Stimulated activated CD8-positive, alpha-beta memory T cell treated with anti-CD3 and anti-CD28 coated beads, Interleukin-7, amount 100 ng/mL, for 48 hours (primary cell): ENCODE measurements around the gene CAMTA1.

Source experiments
- DNase-seq, 2 donors: peaks; one replicate each; pipeline ENCODE4 v3.0.0-alpha.2; 2020; ENCODE audit warnings: low read depth in 1 of 2; ENCODE audit errors: extremely low read depth in 1 of 2

Gene CAMTA1

DNA sequence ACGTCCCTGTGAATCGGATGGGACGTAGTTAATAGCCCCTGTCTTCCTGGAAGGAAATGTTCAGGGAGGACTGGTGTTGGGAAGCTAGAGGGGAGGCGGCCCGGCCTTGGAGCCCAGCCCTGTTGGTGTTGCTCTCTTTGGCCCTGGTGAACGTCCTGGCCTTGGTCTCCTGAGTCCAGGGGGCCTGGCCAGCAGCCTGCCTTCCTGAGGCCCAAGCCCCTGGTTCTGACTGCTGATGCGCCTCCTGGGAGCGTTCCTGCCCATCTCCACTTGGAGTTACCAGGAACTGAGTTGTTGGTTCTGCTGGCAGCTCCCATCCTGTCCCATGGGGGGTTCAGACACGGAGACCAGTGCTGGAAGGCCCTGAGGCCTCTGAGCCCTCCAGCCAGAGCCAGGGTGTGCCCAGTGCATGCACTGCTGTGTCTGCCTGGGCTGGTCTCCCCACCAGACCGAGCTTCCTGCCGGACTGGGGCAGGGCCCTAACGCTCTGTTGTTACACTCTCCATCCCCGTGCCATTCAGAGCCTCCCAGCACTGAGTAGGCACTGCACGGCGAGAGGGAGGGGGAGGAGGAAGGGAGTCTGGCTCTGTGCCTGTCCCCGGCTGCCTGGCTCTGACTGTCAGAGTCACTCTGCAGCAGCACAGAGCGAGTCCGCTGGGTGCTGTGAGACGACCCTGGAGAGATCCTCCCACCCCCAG lies 603.4 kb downstream of the CAMTA1 start:
- no peak for DNase-seq

DNA sequence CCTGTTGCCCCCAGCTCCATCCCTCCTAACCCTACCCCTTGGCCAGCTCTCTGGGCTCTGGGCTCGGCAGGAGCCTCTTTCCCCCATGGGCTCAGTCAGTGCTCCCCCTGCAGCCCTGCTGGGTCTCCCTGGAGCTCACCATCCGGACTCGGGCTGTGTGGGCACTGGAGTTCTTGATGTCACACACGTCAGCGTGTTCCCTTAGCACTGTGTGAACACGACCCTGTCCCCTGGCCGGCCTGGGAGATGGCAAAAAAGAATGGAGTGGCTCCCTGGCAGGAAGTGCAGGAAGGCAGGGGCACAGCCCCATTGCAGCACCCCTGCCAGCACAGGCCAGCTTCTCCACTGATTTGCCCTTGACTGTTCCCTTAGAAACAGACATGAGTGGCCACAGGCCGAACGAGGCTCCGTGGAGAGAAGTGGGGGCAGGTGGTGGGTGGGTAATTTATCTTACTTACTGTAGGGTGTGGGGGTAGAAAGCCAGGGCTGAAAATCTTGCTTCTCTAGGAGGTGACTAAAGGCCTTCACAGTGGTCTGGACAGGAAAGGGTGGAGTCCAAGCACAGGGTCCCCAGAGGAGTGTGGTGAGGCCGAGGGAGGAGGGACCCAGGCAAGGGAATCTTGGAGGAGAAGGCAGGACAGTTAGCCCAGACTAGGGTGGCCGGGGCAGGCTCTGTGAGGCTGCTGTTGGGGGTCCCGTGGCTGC lies 604.1 kb downstream of the CAMTA1 start:
- DNase-seq: no peak

- DNase-seq: no peak
These were observed 604.8 kb downstream of the CAMTA1 start for GRCh38 chr1:7389906-7390603.

- DNase-seq: no peak
These were observed 605.3 kb downstream of the CAMTA1 start for GRCh38 chr1:7390604-7391000.

DNA sequence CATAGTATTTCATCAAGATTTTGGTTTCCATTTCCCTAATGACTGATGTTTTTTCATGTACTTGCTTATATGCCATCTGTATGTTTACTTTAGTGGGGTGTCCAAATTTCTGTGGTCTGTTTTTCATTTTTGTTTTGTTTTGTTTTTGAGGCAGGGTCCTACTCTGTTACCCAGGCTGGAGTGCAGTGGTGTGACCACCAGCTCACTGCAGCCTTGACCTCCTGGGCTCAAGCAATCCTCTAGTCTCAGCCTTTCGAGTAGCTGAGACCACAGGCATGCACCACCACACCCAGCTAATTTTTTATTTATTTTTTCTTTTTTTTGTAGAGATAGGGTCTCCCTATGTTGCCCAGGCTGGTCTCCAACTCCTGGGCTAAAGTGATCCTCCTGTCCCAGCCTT lies 607.9 kb downstream of the CAMTA1 start:
- no peak for DNase-seq

DNA sequence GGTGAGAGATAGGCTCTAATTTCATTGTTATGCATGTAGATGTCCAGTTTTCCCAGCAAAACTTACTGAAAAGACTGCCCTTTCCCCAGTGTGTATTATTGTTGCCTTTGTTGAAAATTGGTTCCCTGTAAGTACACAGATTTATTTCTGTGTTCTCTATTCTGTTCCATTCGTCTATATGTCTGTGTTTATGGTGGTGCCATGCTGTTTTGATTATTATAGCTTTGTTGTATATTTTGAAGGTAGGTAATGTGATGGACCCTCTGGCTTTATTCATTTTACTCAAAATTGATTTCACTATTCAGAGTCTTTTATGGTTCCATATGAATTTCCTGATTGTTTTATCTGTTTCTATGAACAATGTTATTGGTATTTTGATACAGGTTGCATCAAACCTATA lies 610.0 kb downstream of the CAMTA1 start:
- DNase-seq: no peak

DNA sequence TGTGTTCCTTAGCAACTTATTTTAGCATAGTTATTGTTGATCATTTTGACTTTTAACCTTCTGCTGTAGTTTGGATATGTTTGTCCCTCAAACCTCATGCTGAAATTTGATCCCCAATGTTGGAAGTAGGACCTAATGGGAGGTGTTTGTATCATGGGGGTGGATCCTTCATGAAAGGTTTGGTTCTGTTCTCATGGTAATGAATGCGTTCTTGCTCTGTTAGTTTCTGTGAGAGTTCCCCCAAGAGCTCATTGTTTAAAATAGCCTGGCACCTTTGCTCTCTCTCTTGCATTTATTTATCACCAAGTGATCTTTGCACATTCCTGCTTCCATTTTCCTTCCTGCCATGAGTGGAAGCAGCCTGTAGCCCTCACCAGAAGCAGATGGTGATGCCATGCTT lies 613.7 kb downstream of the CAMTA1 start:
- no peak for DNase-seq

- no peak for DNase-seq
These were observed 614.4 kb downstream of the CAMTA1 start for GRCh38 chr1:7399514-7400125.

- no peak for DNase-seq
These were observed 615.3 kb downstream of the CAMTA1 start for GRCh38 chr1:7400566-7400965.

- no peak for DNase-seq
These were observed 616.7 kb downstream of the CAMTA1 start for GRCh38 chr1:7401814-7402547.

DNA sequence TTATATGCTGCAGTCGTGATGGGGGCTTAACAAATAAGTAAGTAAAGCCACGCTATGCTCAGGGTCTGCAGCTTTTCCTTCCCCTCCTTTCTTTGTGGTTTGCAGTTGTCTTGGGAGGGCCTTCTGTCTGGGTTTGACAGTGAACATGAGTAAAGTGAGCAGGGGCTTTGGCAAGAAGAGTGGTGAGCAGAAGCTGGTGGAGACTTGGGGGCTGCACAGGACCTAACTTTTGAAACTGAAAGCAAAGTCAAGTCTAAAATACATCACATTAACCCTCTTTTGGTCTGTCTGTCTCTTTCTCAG lies 617.2 kb downstream of the CAMTA1 start:
- no peak for DNase-seq

DNA sequence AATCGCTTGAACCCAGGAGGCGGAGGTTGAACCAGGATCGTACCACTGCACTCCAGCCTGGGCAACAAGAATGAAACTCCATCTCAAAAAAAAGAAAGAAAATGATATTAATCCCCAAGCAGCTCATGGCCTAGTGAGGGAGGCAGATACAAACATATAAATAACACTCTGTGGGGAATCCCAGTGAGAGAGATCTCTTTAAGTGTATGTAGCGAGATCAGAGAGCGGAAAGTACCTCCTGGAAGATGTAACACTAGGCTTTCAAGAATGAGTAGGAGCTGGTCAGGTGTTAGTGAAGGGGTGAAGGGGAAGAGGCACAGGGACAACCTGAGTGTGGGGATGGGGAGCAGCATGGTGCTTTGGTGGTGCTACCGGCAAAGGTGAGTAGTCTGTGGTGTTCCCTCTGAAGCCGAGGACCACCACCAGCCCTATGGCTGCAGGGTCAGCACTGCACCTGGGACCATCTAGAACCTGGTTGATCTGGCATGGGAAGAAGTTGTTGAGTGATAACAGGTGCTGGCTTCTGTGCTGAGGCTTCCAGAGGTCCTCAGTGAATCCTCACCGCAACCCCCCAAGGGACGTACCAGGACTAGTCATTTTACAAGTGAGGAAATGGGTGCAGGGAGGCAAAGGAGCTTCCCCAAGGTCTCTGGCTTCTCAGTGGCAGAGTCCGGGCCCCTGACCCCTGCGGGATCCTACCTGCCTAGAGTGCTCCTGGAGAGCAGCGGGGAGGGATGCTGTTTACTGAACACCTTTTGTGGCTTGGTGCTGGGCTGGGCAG lies 618.2 kb downstream of the CAMTA1 start:
- DNase-seq: no peak

DNA sequence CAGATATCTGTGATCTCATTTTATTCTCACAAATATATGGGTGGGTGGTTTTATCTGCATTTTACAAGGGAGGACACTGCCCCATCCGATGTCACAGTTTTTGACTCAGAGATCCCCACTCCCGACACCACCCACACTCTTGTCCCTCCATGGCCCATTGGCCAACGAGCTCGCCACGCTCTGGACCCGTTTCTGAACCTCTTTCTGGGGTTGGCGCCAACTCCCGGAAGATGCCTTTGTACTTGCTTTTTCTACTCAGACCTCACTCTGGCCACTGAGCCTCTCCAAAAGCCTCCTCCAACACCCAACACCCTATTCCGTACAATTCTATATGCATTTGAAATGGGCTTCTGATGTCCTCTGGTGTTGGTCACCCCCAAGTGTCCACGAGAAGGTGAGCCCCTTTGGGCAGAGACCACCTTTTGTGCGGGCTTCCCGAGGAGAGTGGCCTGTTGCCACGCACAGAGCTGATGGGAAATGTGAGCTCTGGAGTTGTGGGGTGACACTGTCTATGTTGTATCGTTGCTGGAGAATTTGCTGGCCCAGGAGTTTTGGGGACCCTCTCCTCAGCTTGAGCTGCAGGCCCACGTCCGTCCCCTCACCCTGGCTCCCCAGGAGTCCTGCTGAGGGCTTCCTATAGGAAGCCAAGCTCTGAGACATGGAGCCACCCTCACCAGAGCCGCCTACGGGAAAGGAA lies 618.9 kb downstream of the CAMTA1 start:
- DNase-seq: no peak

- DNase-seq: no peak
These were observed 620.7 kb downstream of the CAMTA1 start for GRCh38 chr1:7405844-7406500.

GRCh38 chr1:7406641-7407543 lies 621.6 kb downstream of the CAMTA1 start:
- DNase-seq: no peak

- no peak for DNase-seq
These were observed 622.3 kb downstream of the CAMTA1 start for GRCh38 chr1:7407544-7407895.

DNA sequence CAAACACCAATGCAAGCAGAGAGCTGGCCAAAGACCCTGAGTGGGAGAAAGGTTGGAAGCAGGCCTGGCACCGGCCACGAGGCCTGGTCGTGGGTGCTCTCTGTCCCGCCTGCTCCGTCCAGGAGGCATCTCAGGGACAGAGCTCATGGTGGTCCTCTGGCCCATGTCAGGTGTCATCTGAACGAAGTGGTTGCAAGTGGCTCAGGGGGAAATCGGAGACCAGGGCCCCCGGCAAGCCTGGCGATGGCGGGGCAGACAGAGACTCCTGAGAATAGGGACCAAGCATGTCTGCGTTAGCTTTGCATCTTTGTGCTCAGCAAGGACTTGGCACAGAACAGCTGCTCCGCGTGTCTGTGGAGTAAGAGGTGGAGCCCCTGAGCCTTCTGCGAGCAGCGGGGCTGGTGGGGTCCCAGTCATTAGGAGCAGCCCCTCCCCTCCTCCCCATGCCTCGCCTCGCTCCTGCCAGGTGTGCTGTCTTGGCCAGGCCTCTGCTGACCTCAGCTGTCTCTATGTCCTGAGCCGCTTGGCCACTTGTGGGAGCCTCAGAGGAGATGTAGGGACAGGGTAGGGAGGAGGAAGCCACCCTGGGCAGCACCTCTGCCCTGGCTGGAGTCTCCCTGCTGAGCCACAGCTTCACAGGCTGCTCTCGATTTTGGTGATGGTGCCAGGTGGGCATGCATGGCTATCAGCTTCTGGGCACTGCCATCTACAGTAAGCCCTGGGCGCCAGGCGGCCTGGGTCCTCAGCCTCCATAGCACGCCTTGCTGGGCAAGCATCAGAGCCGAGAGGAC lies 622.9 kb downstream of the CAMTA1 start:
- no peak for DNase-seq

GRCh38 chr1:7408771-7409150 lies 623.5 kb downstream of the CAMTA1 start:
- DNase-seq: no peak
